Measurements from ENCODE around the gene STMN1. TPM values are rescaled to one million over a fixed set of nuclear protein-coding genes. Genes with fewer than 3 reads are reported as not detected.
A peak's percentile ranks its signal among the peaks of the same experiment; 100 is the strongest.

The STMN1 gene
- polyA plus RNA-seq, 3 donors = 1,230 to 1,452 (median 1,364) TPM

GRCh38 chr1:25922056-25922970, 16.1 kb upstream of the STMN1 start:
- peak in 2 of 3 donors; percentile 36 for DNase-seq (ENCODE audit: low read depth in 3 of 3, low spot score in 2 of 3)

GRCh38 chr1:25918615-25919014, 12.4 kb upstream of the STMN1 start:
- DNase-seq (ENCODE audit: low read depth in 3 of 3, low spot score in 2 of 3) = no peak

- DNase-seq (ENCODE audit: low read depth in 3 of 3, low spot score in 2 of 3) = no peak
Observed at GRCh38 chr1:25917996-25918395, 11.8 kb upstream of the STMN1 start.

- no peak for DNase-seq (ENCODE audit: low read depth in 3 of 3, low spot score in 2 of 3)
Observed at GRCh38 chr1:25916460-25916859, 10.2 kb upstream of the STMN1 start.

GRCh38 chr1:25914074-25914995, 8.1 kb upstream of the STMN1 start:
- DNase-seq (ENCODE audit: low read depth in 3 of 3, low spot score in 2 of 3) = no peak

- DNase-seq (ENCODE audit: low read depth in 3 of 3, low spot score in 2 of 3) = no peak
Observed at GRCh38 chr1:25913206-25913605, 7.0 kb upstream of the STMN1 start.

- DNase-seq (ENCODE audit: low read depth in 3 of 3, low spot score in 2 of 3) = no peak
Observed at GRCh38 chr1:25912076-25912831, 6.0 kb upstream of the STMN1 start.

GRCh38 chr1:25911162-25911561, 4.9 kb upstream of the STMN1 start:
- DNase-seq (ENCODE audit: low read depth in 3 of 3, low spot score in 2 of 3) = no peak

- DNase-seq (ENCODE audit: low read depth in 3 of 3, low spot score in 2 of 3) = no peak
Observed at GRCh38 chr1:25909040-25909439, 2.8 kb upstream of the STMN1 start.

GRCh38 chr1:25908161-25908560, 1.9 kb upstream of the STMN1 start:
- DNase-seq (ENCODE audit: low read depth in 3 of 3, low spot score in 2 of 3) = no peak

- DNase-seq (ENCODE audit: low read depth in 3 of 3, low spot score in 2 of 3) = no peak
Observed at GRCh38 chr1:25907601-25908000, 1.4 kb upstream of the STMN1 start.

GRCh38 chr1:25906644-25907300, 553 bp upstream of the STMN1 start:
- DNase-seq (ENCODE audit: low read depth in 3 of 3, low spot score in 2 of 3) = no peak

GRCh38 chr1:25904943-25905679, 1.1 kb downstream of the STMN1 start:
- DNase-seq (ENCODE audit: low read depth in 3 of 3, low spot score in 2 of 3) = peak in 1 of 3 donors; percentile 87

- no peak for DNase-seq (ENCODE audit: low read depth in 3 of 3, low spot score in 2 of 3)
Observed at GRCh38 chr1:25903986-25904385, 2.2 kb downstream of the STMN1 start.

- no peak for DNase-seq (ENCODE audit: low read depth in 3 of 3, low spot score in 2 of 3)
Observed at GRCh38 chr1:25902462-25902861, 3.8 kb downstream of the STMN1 start.

GRCh38 chr1:25900219-25900618, 6.0 kb downstream of the STMN1 start:
- no peak for DNase-seq (ENCODE audit: low read depth in 3 of 3, low spot score in 2 of 3)

- no peak for DNase-seq (ENCODE audit: low read depth in 3 of 3, low spot score in 2 of 3)
Observed at GRCh38 chr1:25899792-25900191, 6.4 kb downstream of the STMN1 start.

- DNase-seq (ENCODE audit: low read depth in 3 of 3, low spot score in 2 of 3) = no peak
Observed at GRCh38 chr1:25898223-25899015, 7.8 kb downstream of the STMN1 start.

GRCh38 chr1:25897754-25898153, 8.5 kb downstream of the STMN1 start:
- no peak for DNase-seq (ENCODE audit: low read depth in 3 of 3, low spot score in 2 of 3)

Data from right renal cortex interstitium (tissue), 3 donors.